Hepatocyte (in vitro differentiated cells): ENCODE data around the gene TEX52. TPM values are rescaled to one million over a fixed set of nuclear protein-coding genes. Genes with fewer than 3 reads are reported as not detected.

Source experiments
- DNase-seq: peaks from one replicate; pipeline ENCODE4 v3.0.0-alpha.2; 2016; ENCODE audit warnings: low spot score
- H2AFZ ChIP-seq: fragments of 200-600 bp; sonication (generic); 2 replicates; pipeline ENCODE4 v1.6.0; 2016; ENCODE audit warnings: antibody characterized with exemption, mild to moderate bottlenecking
- H3K27ac ChIP-seq: fragments of 200-600 bp; sonication (generic); 2 replicates; pipeline ENCODE4 v1.5.1; 2016; ENCODE audit warnings: mild to moderate bottlenecking
- H3K27me3 ChIP-seq: fragments of 200-600 bp; sonication (generic); 2 replicates; pipeline ENCODE4 v1.6.1; 2016
- H3K36me3 ChIP-seq: fragments of 200-600 bp; sonication (generic); replicated peaks from 2 replicates; pipeline ENCODE4 v1.5.1; 2016; ENCODE audit warnings: low read depth; ENCODE audit not compliant: insufficient read depth
- H3K4me1 ChIP-seq: fragments of 200-600 bp; sonication (generic); 2 replicates; pipeline ENCODE4 v1.5.1; 2016; ENCODE audit warnings: mild to moderate bottlenecking, moderate library complexity; ENCODE audit not compliant: insufficient read depth
- H3K4me2 ChIP-seq: fragments of 200-600 bp; sonication (generic); 2 replicates; pipeline ENCODE4 v1.6.0; 2016
- H3K4me3 ChIP-seq: fragments of 200-600 bp; sonication (generic); 2 replicates; pipeline ENCODE4 v1.5.1; 2016; ENCODE audit warnings: mild to moderate bottlenecking
- H3K79me2 ChIP-seq: fragments of 200-600 bp; sonication (generic); 2 replicates; pipeline ENCODE4 v1.6.0; 2017; ENCODE audit warnings: mild to moderate bottlenecking
- H3K9me2 ChIP-seq: fragments of 200-600 bp; sonication (generic); replicated peaks from 2 replicates; pipeline ENCODE4 v1.6.0; 2017; ENCODE audit warnings: mild to moderate bottlenecking; ENCODE audit not compliant: insufficient read depth
- H3K9me3 ChIP-seq: fragments of 200-600 bp; sonication (generic); 2 replicates; pipeline ENCODE4 v1.5.1; 2016; ENCODE audit warnings: low read depth, mild to moderate bottlenecking
- H4K20me1 ChIP-seq: fragments of 200-600 bp; sonication (generic); 2 replicates; pipeline ENCODE4 v1.6.0; 2016; ENCODE audit warnings: mild to moderate bottlenecking; ENCODE audit not compliant: insufficient read depth, poor library complexity, severe bottlenecking
- CTCF ChIP-seq: fragments of 200-600 bp; sonication (generic); IDR thresholded peaks from 2 replicates; pipeline ENCODE4 v1.5.1; 2016; ENCODE audit warnings: antibody characterized with exemption, mild to moderate bottlenecking; ENCODE audit not compliant: poor library complexity
- EZH2 ChIP-seq: fragments of 200-600 bp; sonication (generic); IDR thresholded peaks from 2 replicates; pipeline ENCODE4 v1.6.1; 2016; ENCODE audit warnings: antibody characterized with exemption, mild to moderate bottlenecking, borderline replicate concordance
- EZH2phosphoT487 ChIP-seq: fragments of 200-600 bp; sonication (generic); IDR thresholded peaks from one replicate; pipeline ENCODE4 v1.6.1; 2018; ENCODE audit warnings: antibody characterized with exemption, mild to moderate bottlenecking, low read depth, moderate library complexity; ENCODE audit not compliant: unreplicated experiment, severe bottlenecking
- WGBS: methylation state at CpG from one replicate; pipeline ENCODE4 v1.1.6; 2016; ENCODE audit warnings: low lambda C conversion rate; ENCODE audit errors: missing lambda C conversion rate; 5-methylcytosine and 5-hydroxymethylcytosine counted together
- polyA plus RNA-seq: library from polyadenylated mRNA; unstranded; fragments of >200 nt; fragmentation: Nextera tagmentation; extraction: Ambion mirVana; gene quantifications from 2 replicates; pipeline ENCODE4 v1.2.1, GENCODE V29; 2016
- total RNA-seq: library from RNA; depleted of rRNA; stranded (reverse); fragments of >200 nt; gene quantifications from 2 replicates; pipeline ENCODE4 v1.2.3, GENCODE V29; 2014

The TEX52 gene
- total and polyA plus RNA-seq, 2 experiments from 2014 or later: not detected

- H2AFZ ChIP-seq: no peak overlapping the region
- TF ChIP-seq EZH2 (no peak), CTCF (no peak), EZH2phosphoT487 (no peak)
- H4K20me1 ChIP-seq: no peaks in the 10 kb centered on the region
- no peaks in the 10 kb centered on the region for H3K27me3 ChIP-seq
- no peak overlapping the region for H3K27ac ChIP-seq
- H3K9me2 ChIP-seq: no peaks in the 10 kb centered on the region
- no peaks in the 10 kb centered on the region for H3K9me3 ChIP-seq
- no peak overlapping the region for H3K4me3 ChIP-seq
- H3K79me2 ChIP-seq: no peaks in the 10 kb centered on the region
- no peak for DNase-seq
- H3K4me2 ChIP-seq: no peak overlapping the region
- no peaks in the 10 kb centered on the region for H3K36me3 ChIP-seq
- 71% methylated on average over 4 of the region's 4 CpGs for WGBS
- H3K4me1 ChIP-seq: no peaks in the 10 kb centered on the region
These were observed 31.7 kb downstream of the TEX52 start for GRCh38 chr12:2825132-2825531.

GRCh38 chr12:2824541-2824940, 32.3 kb downstream of the TEX52 start:
- WGBS: 93% methylated on average over 6 of the region's 6 CpGs
- no peaks in the 10 kb centered on the region for H3K36me3 ChIP-seq

GRCh38 chr12:2823483-2823882, 33.4 kb downstream of the TEX52 start:
- H3K4me2 ChIP-seq: no peak overlapping the region
- H4K20me1 ChIP-seq: no peaks in the 10 kb centered on the region
- WGBS: 75% methylated on average over 7 of the region's 7 CpGs
- no peak overlapping the region for H2AFZ ChIP-seq
- no peak for TF ChIP-seq EZH2phosphoT487
- TF ChIP-seq EZH2: no peak
- no peak for TF ChIP-seq CTCF
- H3K27me3 ChIP-seq: no peaks in the 10 kb centered on the region
- no peaks in the 10 kb centered on the region for H3K9me2 ChIP-seq
- H3K36me3 ChIP-seq: no peaks in the 10 kb centered on the region
- H3K79me2 ChIP-seq: no peaks in the 10 kb centered on the region
- H3K9me3 ChIP-seq: no peaks in the 10 kb centered on the region
- H3K27ac ChIP-seq: no peak overlapping the region
- no peak for DNase-seq
- H3K4me1 ChIP-seq: no peaks in the 10 kb centered on the region
- H3K4me3 ChIP-seq: no peak overlapping the region

More at GRCh38 chr12:2824541-2824940, 32.3 kb downstream of the TEX52 start:
- Histone ChIP-seq H2AFZ (no peak overlapping the region), H3K9me3 (no peaks in the 10 kb centered on the region), H3K27me3 (no peaks in the 10 kb centered on the region), H3K4me3 (no peak overlapping the region), H3K9me2 (no peaks in the 10 kb centered on the region), H3K27ac (no peak overlapping the region), H3K79me2 (no peaks in the 10 kb centered on the region), H3K4me1 (no peaks in the 10 kb centered on the region), H4K20me1 (no peaks in the 10 kb centered on the region), H3K4me2 (no peak overlapping the region)
- TF ChIP-seq CTCF: no peak
- TF ChIP-seq EZH2phosphoT487: no peak
- no peak for TF ChIP-seq EZH2
- DNase-seq: no peak

- Histone ChIP-seq H3K79me2 (peaks cover 5% of the 10 kb centered on the region), H4K20me1 (no peaks in the 10 kb centered on the region), H2AFZ (no peak overlapping the region), H3K9me2 (no peaks in the 10 kb centered on the region), H3K27ac (no peak overlapping the region), H3K4me2 (no peak overlapping the region), H3K27me3 (no peaks in the 10 kb centered on the region), H3K36me3 (no peaks in the 10 kb centered on the region), H3K4me1 (no peaks in the 10 kb centered on the region), H3K4me3 (no peak overlapping the region), H3K9me3 (no peaks in the 10 kb centered on the region)
- WGBS: 89% methylated on average over 9 of the region's 9 CpGs
- DNase-seq: no peak
- no peak for TF ChIP-seq EZH2phosphoT487
- no peak for TF ChIP-seq EZH2
These were observed 36.4 kb downstream of the TEX52 start for GRCh38 chr12:2820432-2820831.
